Liver (tissue), 2 donors: ENCODE measurements around the gene SOX8.

Experiments used
- TF ChIP-seq, protein P1 (sequence below): fragments of 150-350 bp; IDR thresholded peaks from 2 replicates; pipeline ENCODE4 v1.5.1; 2017; ENCODE audit warnings: improper control_type of control experiment, low read depth, low read length; ENCODE audit not compliant: missing input control
- TF ChIP-seq, protein P2 (sequence below): IDR thresholded peaks from 2 replicates; pipeline ENCODE4 v1.6.1; 2016; ENCODE audit warnings: antibody characterized with exemption, mild to moderate bottlenecking
- donor health status: healthy.

- TF ChIP-seq, protein P1, sequence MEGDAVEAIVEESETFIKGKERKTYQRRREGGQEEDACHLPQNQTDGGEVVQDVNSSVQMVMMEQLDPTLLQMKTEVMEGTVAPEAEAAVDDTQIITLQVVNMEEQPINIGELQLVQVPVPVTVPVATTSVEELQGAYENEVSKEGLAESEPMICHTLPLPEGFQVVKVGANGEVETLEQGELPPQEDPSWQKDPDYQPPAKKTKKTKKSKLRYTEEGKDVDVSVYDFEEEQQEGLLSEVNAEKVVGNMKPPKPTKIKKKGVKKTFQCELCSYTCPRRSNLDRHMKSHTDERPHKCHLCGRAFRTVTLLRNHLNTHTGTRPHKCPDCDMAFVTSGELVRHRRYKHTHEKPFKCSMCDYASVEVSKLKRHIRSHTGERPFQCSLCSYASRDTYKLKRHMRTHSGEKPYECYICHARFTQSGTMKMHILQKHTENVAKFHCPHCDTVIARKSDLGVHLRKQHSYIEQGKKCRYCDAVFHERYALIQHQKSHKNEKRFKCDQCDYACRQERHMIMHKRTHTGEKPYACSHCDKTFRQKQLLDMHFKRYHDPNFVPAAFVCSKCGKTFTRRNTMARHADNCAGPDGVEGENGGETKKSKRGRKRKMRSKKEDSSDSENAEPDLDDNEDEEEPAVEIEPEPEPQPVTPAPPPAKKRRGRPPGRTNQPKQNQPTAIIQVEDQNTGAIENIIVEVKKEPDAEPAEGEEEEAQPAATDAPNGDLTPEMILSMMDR: no peak
- TF ChIP-seq, protein P2, sequence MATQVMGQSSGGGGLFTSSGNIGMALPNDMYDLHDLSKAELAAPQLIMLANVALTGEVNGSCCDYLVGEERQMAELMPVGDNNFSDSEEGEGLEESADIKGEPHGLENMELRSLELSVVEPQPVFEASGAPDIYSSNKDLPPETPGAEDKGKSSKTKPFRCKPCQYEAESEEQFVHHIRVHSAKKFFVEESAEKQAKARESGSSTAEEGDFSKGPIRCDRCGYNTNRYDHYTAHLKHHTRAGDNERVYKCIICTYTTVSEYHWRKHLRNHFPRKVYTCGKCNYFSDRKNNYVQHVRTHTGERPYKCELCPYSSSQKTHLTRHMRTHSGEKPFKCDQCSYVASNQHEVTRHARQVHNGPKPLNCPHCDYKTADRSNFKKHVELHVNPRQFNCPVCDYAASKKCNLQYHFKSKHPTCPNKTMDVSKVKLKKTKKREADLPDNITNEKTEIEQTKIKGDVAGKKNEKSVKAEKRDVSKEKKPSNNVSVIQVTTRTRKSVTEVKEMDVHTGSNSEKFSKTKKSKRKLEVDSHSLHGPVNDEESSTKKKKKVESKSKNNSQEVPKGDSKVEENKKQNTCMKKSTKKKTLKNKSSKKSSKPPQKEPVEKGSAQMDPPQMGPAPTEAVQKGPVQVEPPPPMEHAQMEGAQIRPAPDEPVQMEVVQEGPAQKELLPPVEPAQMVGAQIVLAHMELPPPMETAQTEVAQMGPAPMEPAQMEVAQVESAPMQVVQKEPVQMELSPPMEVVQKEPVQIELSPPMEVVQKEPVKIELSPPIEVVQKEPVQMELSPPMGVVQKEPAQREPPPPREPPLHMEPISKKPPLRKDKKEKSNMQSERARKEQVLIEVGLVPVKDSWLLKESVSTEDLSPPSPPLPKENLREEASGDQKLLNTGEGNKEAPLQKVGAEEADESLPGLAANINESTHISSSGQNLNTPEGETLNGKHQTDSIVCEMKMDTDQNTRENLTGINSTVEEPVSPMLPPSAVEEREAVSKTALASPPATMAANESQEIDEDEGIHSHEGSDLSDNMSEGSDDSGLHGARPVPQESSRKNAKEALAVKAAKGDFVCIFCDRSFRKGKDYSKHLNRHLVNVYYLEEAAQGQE: no peak
Observed at GRCh38 chr16:937311-937710, 44.3 kb upstream of the SOX8 start.
